GM12878 (cell line): ENCODE measurements around the gene CSE1L.

Experiments used
- BCL11A ChIP-seq: IDR thresholded peaks from 2 replicates; pipeline ENCODE4 v1.6.1; 2011; ENCODE audit warnings: low read depth, low read length
- BCL3 ChIP-seq: IDR thresholded peaks from 2 replicates; pipeline ENCODE4 v1.6.1; 2011; ENCODE audit warnings: borderline replicate concordance, low read depth, mild to moderate bottlenecking, moderate library complexity, low read length; ENCODE audit not compliant: insufficient read depth, poor library complexity, severe bottlenecking
- CTCF ChIP-seq, 3 experiments: IDR thresholded peaks in 2 of 3; conservative IDR thresholded peaks in 1 of 3; 2 replicates each; pipeline ENCODE4 v1.5.1; 2011; ENCODE audit warnings: low read depth in 3 of 3, low read length in 3 of 3, mild to moderate bottlenecking in 3 of 3, control low read depth in 2 of 3, moderate library complexity in 2 of 3, inconsistent platforms in 1 of 3, mixed read lengths in 1 of 3; ENCODE audit not compliant: control insufficient read depth in 2 of 3, insufficient read depth in 1 of 3; ENCODE audit errors: extremely low read depth in 1 of 3
- ESRRA ChIP-seq: IDR thresholded peaks from 2 replicates; pipeline ENCODE4 v1.6.1; 2012; ENCODE audit warnings: mild to moderate bottlenecking, low read length, improper control_type of control experiment
- EZH2 ChIP-seq: IDR thresholded peaks from 2 replicates; pipeline ENCODE4 v1.6.1; 2012; ENCODE audit warnings: low read depth, mild to moderate bottlenecking, control low read depth, inconsistent platforms, low read length, borderline replicate concordance; ENCODE audit not compliant: control insufficient read depth
- GABPA ChIP-seq: IDR thresholded peaks from 2 replicates; pipeline ENCODE4 v1.6.1; 2014; ENCODE audit warnings: antibody characterized with exemption, low read depth, mild to moderate bottlenecking, inconsistent platforms
- HCFC1 ChIP-seq: fragments of 150-350 bp; IDR thresholded peaks from 2 replicates; pipeline ENCODE4 v1.6.1; 2014; ENCODE audit warnings: low read length
- NKRF ChIP-seq: fragments of 450-650 bp; conservative IDR thresholded peaks from 2 replicates; pipeline ENCODE4 v1.6.1; 2017; ENCODE audit warnings: mild to moderate bottlenecking, moderate library complexity
- POLR2AphosphoS5 ChIP-seq: IDR thresholded peaks from 2 replicates; pipeline ENCODE4 v1.6.1; 2011; ENCODE audit warnings: mild to moderate bottlenecking, low read length, inconsistent platforms
- REST ChIP-seq: IDR thresholded peaks from 2 replicates; pipeline ENCODE4 v1.6.1; 2012; ENCODE audit warnings: mild to moderate bottlenecking, low read depth, low read length
- SMC3 ChIP-seq: IDR thresholded peaks from 2 replicates; pipeline ENCODE4 v1.6.1; 2011; ENCODE audit warnings: low read length, improper control_type of control experiment, borderline replicate concordance
- SREBF2 ChIP-seq: IDR thresholded peaks from 2 replicates; pipeline ENCODE4 v1.6.1; 2012; ENCODE audit warnings: mild to moderate bottlenecking, low read length
- TBL1XR1 ChIP-seq: IDR thresholded peaks from 2 replicates; pipeline ENCODE4 v1.6.1; 2012; ENCODE audit warnings: low read depth, low read length, improper control_type of control experiment

- TF ChIP-seq HCFC1: no peak
- no peak for TF ChIP-seq CTCF (IDR thresholded peaks at IDR 0.05 in 2 of 3, conservative IDR thresholded peaks at IDR 0.05 in 1 of 3; ENCODE audit: control insufficient read depth in 2 of 3, extremely low read depth in 1 of 3, insufficient read depth in 1 of 3, low read depth in 3 of 3, low read length in 3 of 3)
- no peak for TF ChIP-seq REST
- no peak for TF ChIP-seq EZH2
- no peak for TF ChIP-seq SMC3
- no peak for TF ChIP-seq NKRF
- no peak for TF ChIP-seq SREBF2
- no peak for TF ChIP-seq ESRRA
- no peak for TF ChIP-seq POLR2AphosphoS5
- no peak for TF ChIP-seq TBL1XR1
- TF ChIP-seq GABPA: no peak
- no peak for TF ChIP-seq BCL3
- no peak for TF ChIP-seq BCL11A
These were observed 52.0 kb downstream of the CSE1L start for GRCh38 chr20:49098136-49098535.
